Measurements from ENCODE around the gene IPPK. TPM values are rescaled to one million over a fixed set of nuclear protein-coding genes. Genes with fewer than 3 reads are reported as not detected.
A peak's percentile ranks its signal among the peaks of the same experiment; 100 is the strongest.

IPPK gene
- total and polyA plus RNA-seq, 2 experiments from 2014 or later = 10.7 to 17.8 TPM

DNA sequence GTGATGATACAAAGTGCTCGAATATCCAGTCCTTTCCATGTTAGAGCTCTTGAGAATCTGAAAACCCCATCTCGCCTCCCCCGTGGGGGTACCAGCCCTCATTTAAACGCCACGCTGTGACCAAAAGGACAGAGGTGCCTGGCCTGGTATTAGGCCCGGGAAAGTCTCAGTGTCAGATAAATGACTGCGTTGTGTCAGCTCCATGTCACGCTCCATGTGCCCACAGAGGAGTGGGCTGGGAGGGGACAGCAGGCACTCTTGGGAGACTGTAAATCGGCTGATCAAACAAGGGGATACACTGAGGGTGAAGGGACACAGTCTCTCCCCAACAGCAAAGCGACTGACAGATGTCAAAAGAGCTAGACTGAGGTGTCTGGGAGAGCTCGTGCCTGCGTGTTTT is 68.5 kb downstream of the IPPK start:
- Histone ChIP-seq H3K79me2 (ENCODE audit: insufficient read depth) (no peaks in the 10 kb centered on the region), H3K9me2 (ENCODE audit: insufficient read depth) (no peaks in the 10 kb centered on the region), H3K36me3 (ENCODE audit: low read depth) (no peaks in the 10 kb centered on the region), H3K4me3 (peak overlapping the region; percentile 14; the same call in 1 of the 2 replicates), H3K9me3 (ENCODE audit: low read depth) (no peaks in the 10 kb centered on the region), H3K4me1 (ENCODE audit: insufficient read depth) (peaks cover 11% of the 10 kb centered on the region), H3K27me3 (replicated peaks; ENCODE audit: insufficient read depth) (no peaks in the 10 kb centered on the region), H2AFZ (peak overlapping the region; percentile 80), H3K9ac (peak overlapping the region; percentile 31; the same call in 1 of the 2 replicates), H4K20me1 (ENCODE audit: insufficient read depth) (no peaks in the 10 kb centered on the region), H3F3A (ENCODE audit: insufficient read depth) (0 out of 2 replicates have a peak, but pooled peaks cover 6% of the 10 kb centered on the region), H3K27ac (peak overlapping the region; percentile 18; the same call in 1 of the 2 replicates), H3K4me2 (ENCODE audit: unreplicated experiment) (peak overlapping the region; percentile 56)
- DNase-seq = no peak
- 80 to 81% methylated on average over 12 of the region's 12 CpGs for WGBS, 2 experiments (ENCODE audit: low coverage in 1 of 2, low lambda C conversion rate in 2 of 2, missing lambda C conversion rate in 2 of 2)
- TF ChIP-seq EZH2 (IDR thresholded peaks at IDR 0.05; ENCODE audit: insufficient read depth, poor library complexity, severe bottlenecking) (no peak), EZH2phosphoT487 (IDR thresholded peaks at IDR 0.05; ENCODE audit: insufficient read depth, low read depth) (no peak)
- in situ Hi-C loops (cut with MboI) = no loop called here

DNA sequence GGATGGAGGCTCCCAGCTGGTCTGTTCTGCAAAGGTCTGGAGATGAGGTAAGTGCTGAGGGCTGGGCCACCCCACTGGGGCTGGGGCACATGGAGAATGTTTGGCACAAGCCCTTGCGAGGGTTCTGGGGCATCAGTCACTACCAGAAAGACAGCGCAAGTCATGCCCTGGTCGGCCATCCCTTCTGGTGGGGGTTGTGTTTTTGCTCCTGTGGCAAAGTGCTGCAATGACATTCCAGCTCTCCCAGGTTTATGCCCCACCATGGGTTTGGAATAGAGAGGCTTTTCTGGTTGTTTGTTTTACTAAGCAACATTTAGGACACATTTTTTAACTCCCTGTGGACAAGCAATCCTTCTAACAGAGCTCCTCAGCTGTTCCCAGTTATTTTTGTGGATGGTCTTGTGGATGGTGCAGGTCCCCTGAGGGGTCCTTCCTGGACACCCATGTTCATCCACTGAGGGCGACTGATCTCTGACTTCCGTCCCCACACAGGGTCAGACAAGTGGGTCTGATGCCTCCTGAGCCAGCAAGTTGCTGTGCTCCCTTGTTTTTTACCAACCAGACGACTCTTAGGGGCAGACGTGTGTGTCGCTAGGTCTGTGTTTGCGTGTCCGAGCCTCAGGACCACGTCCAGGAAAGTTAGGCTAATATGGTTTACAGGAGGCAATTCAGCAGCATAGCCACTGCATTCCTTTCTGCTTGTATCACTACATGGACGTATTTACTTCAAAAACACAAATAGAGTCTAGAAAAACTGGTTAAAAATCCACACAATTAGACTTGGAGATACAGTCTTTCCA is 69.3 kb downstream of the IPPK start:
- peaks cover 11% of the 10 kb centered on the region for H3K4me1 ChIP-seq (ENCODE audit: insufficient read depth)
- peak overlapping the region; percentile 31; the same call in 1 of the 2 replicates for H3K9ac ChIP-seq

DNA sequence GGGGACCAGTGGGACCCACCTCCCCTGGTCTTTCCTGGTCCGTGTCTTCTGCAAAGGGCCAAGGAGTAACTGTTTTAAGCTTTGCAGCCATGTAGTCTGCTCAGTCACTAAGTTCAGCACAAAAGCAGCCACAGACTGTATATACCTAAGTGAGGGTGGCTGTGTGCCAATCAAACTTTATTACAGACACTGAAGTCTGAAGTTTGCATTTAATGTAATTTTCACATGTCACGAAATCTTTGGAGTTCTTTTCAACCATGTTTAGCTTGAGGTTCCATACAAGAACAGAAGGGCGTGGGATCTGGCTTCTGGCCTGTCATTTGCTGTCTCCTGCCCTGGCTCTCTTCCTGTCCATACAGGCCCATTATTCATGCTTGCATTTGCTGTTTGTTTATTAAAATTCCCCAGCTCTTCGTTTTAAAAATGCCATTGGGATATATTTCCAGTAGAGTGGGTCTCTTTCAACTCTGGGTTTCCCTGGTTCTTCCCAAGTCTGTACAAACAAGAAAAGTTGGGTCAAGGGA is 69.9 kb downstream of the IPPK start:
- no peaks in the 10 kb centered on the region for H3K79me2 ChIP-seq (ENCODE audit: insufficient read depth)
- in situ Hi-C loops (cut with MboI) = no loop called here
- 73% methylated on average over 4 of the region's 4 CpGs for WGBS, 2 experiments (ENCODE audit: low coverage in 1 of 2, low lambda C conversion rate in 2 of 2, missing lambda C conversion rate in 2 of 2)
- 0 out of 2 replicates have a peak, but pooled peaks cover 6% of the 10 kb centered on the region for H3F3A ChIP-seq (ENCODE audit: insufficient read depth)
- peaks cover 11% of the 10 kb centered on the region for H3K4me1 ChIP-seq (ENCODE audit: insufficient read depth)
- no peak overlapping the region for H2AFZ ChIP-seq
- TF ChIP-seq EZH2phosphoT487 (IDR thresholded peaks at IDR 0.05; ENCODE audit: insufficient read depth, low read depth) (no peak), EZH2 (IDR thresholded peaks at IDR 0.05; ENCODE audit: insufficient read depth, poor library complexity, severe bottlenecking) (no peak)
- no peaks in the 10 kb centered on the region for H3K27me3 ChIP-seq (replicated peaks; ENCODE audit: insufficient read depth)
- H3K4me2 ChIP-seq (ENCODE audit: unreplicated experiment) = no peak overlapping the region
- H4K20me1 ChIP-seq (ENCODE audit: insufficient read depth) = no peaks in the 10 kb centered on the region
- H3K9me3 ChIP-seq (ENCODE audit: low read depth) = no peaks in the 10 kb centered on the region
- no peak overlapping the region for H3K9ac ChIP-seq
- no peak for DNase-seq
- no peaks in the 10 kb centered on the region for H3K36me3 ChIP-seq (ENCODE audit: low read depth)
- no peak overlapping the region for H3K27ac ChIP-seq
- H3K4me3 ChIP-seq = no peak overlapping the region
- no peaks in the 10 kb centered on the region for H3K9me2 ChIP-seq (ENCODE audit: insufficient read depth)

More for the DNA sequence above, 69.3 kb downstream of the IPPK start:
- H4K20me1 ChIP-seq (ENCODE audit: insufficient read depth) = no peaks in the 10 kb centered on the region
- in situ Hi-C loops (cut with MboI) = no loop called here
- TF ChIP-seq EZH2 (IDR thresholded peaks at IDR 0.05; ENCODE audit: insufficient read depth, poor library complexity, severe bottlenecking) (no peak), EZH2phosphoT487 (IDR thresholded peaks at IDR 0.05; ENCODE audit: insufficient read depth, low read depth) (no peak)
- H3K27ac ChIP-seq = peak overlapping the region; percentile 18; the same call in 1 of the 2 replicates
- peak overlapping the region; percentile 80 for H2AFZ ChIP-seq
- DNase-seq = peak; percentile 77
- H3K4me2 ChIP-seq (ENCODE audit: unreplicated experiment) = peak overlapping the region; percentile 56
- H3F3A ChIP-seq (ENCODE audit: insufficient read depth) = 0 out of 2 replicates have a peak, but pooled peaks cover 6% of the 10 kb centered on the region
- no peaks in the 10 kb centered on the region for H3K36me3 ChIP-seq (ENCODE audit: low read depth)
- H3K9me3 ChIP-seq (ENCODE audit: low read depth) = no peaks in the 10 kb centered on the region
- 24 to 29% methylated on average over 12 of the region's 12 CpGs for WGBS, 2 experiments (ENCODE audit: low coverage in 1 of 2, low lambda C conversion rate in 2 of 2, missing lambda C conversion rate in 2 of 2)
- H3K79me2 ChIP-seq (ENCODE audit: insufficient read depth) = no peaks in the 10 kb centered on the region
- H3K9me2 ChIP-seq (ENCODE audit: insufficient read depth) = no peaks in the 10 kb centered on the region
- H3K4me3 ChIP-seq = peak overlapping the region; percentile 14
- no peaks in the 10 kb centered on the region for H3K27me3 ChIP-seq (replicated peaks; ENCODE audit: insufficient read depth)

DNA sequence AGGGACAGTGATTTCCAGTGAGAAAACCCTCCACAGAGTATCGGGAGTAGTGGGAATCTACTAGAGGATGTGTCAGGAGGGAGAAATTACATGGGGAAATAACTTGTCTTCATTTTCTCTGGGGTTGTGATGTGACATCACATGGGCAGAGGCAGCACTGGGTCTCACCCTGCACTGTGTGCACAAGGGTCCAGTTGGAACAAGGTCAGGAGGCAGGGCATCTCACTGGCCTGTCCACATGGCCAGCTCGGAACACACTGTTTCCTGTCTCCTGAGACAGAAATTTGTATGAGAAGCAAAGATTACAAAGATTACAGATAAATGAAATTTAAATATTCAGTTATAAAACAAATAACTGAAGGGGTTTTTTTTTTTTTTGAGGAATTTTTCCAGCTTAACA is 71.5 kb downstream of the IPPK start:
- Histone ChIP-seq H3K4me2 (ENCODE audit: unreplicated experiment) (no peak overlapping the region), H3K27me3 (replicated peaks; ENCODE audit: insufficient read depth) (no peaks in the 10 kb centered on the region), H3K79me2 (ENCODE audit: insufficient read depth) (no peaks in the 10 kb centered on the region), H2AFZ (no peak overlapping the region), H3K4me3 (no peak overlapping the region), H3K9me2 (ENCODE audit: insufficient read depth) (no peaks in the 10 kb centered on the region), H3K9me3 (ENCODE audit: low read depth) (no peaks in the 10 kb centered on the region), H3K9ac (no peak overlapping the region), H3F3A (ENCODE audit: insufficient read depth) (0 out of 2 replicates have a peak, but pooled peaks cover 6% of the 10 kb centered on the region), H3K4me1 (ENCODE audit: insufficient read depth) (peaks cover 15% of the 10 kb centered on the region), H3K27ac (no peak overlapping the region), H4K20me1 (ENCODE audit: insufficient read depth) (no peaks in the 10 kb centered on the region), H3K36me3 (ENCODE audit: low read depth) (no peaks in the 10 kb centered on the region)
- WGBS, 2 experiments (ENCODE audit: low coverage in 1 of 2, low lambda C conversion rate in 2 of 2, missing lambda C conversion rate in 2 of 2) = 77 to 84% methylated on average over 2 of the region's 2 CpGs
- in situ Hi-C loops (cut with MboI) = no loop called here
- no peak for DNase-seq
- TF ChIP-seq EZH2phosphoT487 (IDR thresholded peaks at IDR 0.05; ENCODE audit: insufficient read depth, low read depth) (no peak), EZH2 (IDR thresholded peaks at IDR 0.05; ENCODE audit: insufficient read depth, poor library complexity, severe bottlenecking) (no peak)

Measured in GM23248 (cell line).